ENCODE data around the gene CCDC157. TPM values are rescaled to one million over a fixed set of nuclear protein-coding genes. Genes with fewer than 3 reads are reported as not detected.

CCDC157 gene
- total and polyA plus RNA-seq, 10 of the 15 experiments (the other 5 are each of a cell fraction or from before 2014, with no cell fraction given), result 0.10 to 2.8 (median 1.2) TPM

GRCh38 chr22:30308518-30309230 is 48.1 kb upstream of the CCDC157 start (continued):
- no peak for TF ChIP-seq SIN3A (IDR thresholded peaks at IDR 0.05; ENCODE audit: low read depth, low read length)
- TF ChIP-seq BCL3 (IDR thresholded peaks at IDR 0.05; ENCODE audit: borderline replicate concordance, insufficient read depth, low read depth, low read length, poor library complexity, severe bottlenecking), result peak; percentile 78
- peak; percentile 61 for TF ChIP-seq CREM (IDR thresholded peaks at IDR 0.05; ENCODE audit: low read depth)
- TF ChIP-seq PAX5 (IDR thresholded peaks at IDR 0.05; ENCODE audit: borderline replicate concordance, low read depth, low read length), result peak; percentile 72; the same call in 1 of the 2 replicates
- 0 out of 2 replicates have a peak, but pooled peaks have one; percentile 2 for TF ChIP-seq PKNOX1 (IDR thresholded peaks at IDR 0.05)
- TF ChIP-seq SP1 (IDR thresholded peaks at IDR 0.05; ENCODE audit: low read depth, low read length), result no peak
- TF ChIP-seq STAT1 (conservative IDR thresholded peaks at IDR 0.05), result no peak
- TF ChIP-seq SMC3 (IDR thresholded peaks at IDR 0.05; ENCODE audit: borderline replicate concordance, low read length), result no peak
